Mononuclear cell (primary cell): ENCODE data around the gene ARFGAP3. TPM values are rescaled to one million over a fixed set of nuclear protein-coding genes. Genes with fewer than 3 reads are reported as not detected.

Experiments used
- H3K27me3 ChIP-seq: 2 replicates; pipeline ENCODE4 v1.6.0; 2011; ENCODE audit warnings: low read length, control low read depth; ENCODE audit not compliant: insufficient read depth
- H3K4me1 ChIP-seq: 2 replicates; pipeline ENCODE4 v1.5.1; 2011; ENCODE audit warnings: mild to moderate bottlenecking, low read length, control low read depth; ENCODE audit not compliant: insufficient read depth
- H3K4me3 ChIP-seq: 2 replicates; pipeline ENCODE4 v1.5.1; 2011; ENCODE audit warnings: mild to moderate bottlenecking, low read length, moderate library complexity
- H3K9me3 ChIP-seq: 2 replicates; pipeline ENCODE4 v1.5.1; 2011; ENCODE audit warnings: low read depth, mild to moderate bottlenecking, control low read depth, low read length
- total RNA-seq: library from RNA; depleted of rRNA; stranded (reverse); fragments of >200 nt; gene quantifications from one replicate; pipeline ENCODE4 v1.2.3, GENCODE V29; 2012

ARFGAP3 gene
- total RNA-seq, 1 donor = 39.9 TPM

- Histone ChIP-seq H3K4me3 (no peak overlapping the region), H3K27me3 (no peaks in the 10 kb centered on the region), H3K4me1 (no peaks in the 10 kb centered on the region), H3K9me3 (no peaks in the 10 kb centered on the region)
Observed at GRCh38 chr22:42877158-42877557, 20.1 kb upstream of the ARFGAP3 start.

GRCh38 chr22:42876041-42876440 is 19.0 kb upstream of the ARFGAP3 start:
- no peaks in the 10 kb centered on the region for H3K9me3 ChIP-seq
- H3K4me3 ChIP-seq = no peak overlapping the region
- H3K4me1 ChIP-seq = no peaks in the 10 kb centered on the region
- H3K27me3 ChIP-seq = no peaks in the 10 kb centered on the region

GRCh38 chr22:42874010-42874409 is 16.9 kb upstream of the ARFGAP3 start:
- H3K9me3 ChIP-seq = no peaks in the 10 kb centered on the region
- H3K4me3 ChIP-seq = no peak overlapping the region
- no peaks in the 10 kb centered on the region for H3K4me1 ChIP-seq
- no peaks in the 10 kb centered on the region for H3K27me3 ChIP-seq

GRCh38 chr22:42873356-42873755 is 16.3 kb upstream of the ARFGAP3 start:
- H3K4me1 ChIP-seq = no peaks in the 10 kb centered on the region
- H3K4me3 ChIP-seq = no peak overlapping the region
- H3K27me3 ChIP-seq = no peaks in the 10 kb centered on the region
- H3K9me3 ChIP-seq = no peaks in the 10 kb centered on the region

- H3K4me1 ChIP-seq = no peaks in the 10 kb centered on the region
- no peaks in the 10 kb centered on the region for H3K27me3 ChIP-seq
- no peak overlapping the region for H3K4me3 ChIP-seq
- H3K9me3 ChIP-seq = no peaks in the 10 kb centered on the region
Observed at GRCh38 chr22:42872821-42873220, 15.7 kb upstream of the ARFGAP3 start.

- no peaks in the 10 kb centered on the region for H3K27me3 ChIP-seq
- H3K9me3 ChIP-seq = no peaks in the 10 kb centered on the region
- H3K4me1 ChIP-seq = no peaks in the 10 kb centered on the region
- H3K4me3 ChIP-seq = no peak overlapping the region
Observed at GRCh38 chr22:42871146-42872050, 14.3 kb upstream of the ARFGAP3 start.

GRCh38 chr22:42869888-42870480 is 12.9 kb upstream of the ARFGAP3 start:
- no peaks in the 10 kb centered on the region for H3K4me1 ChIP-seq
- no peaks in the 10 kb centered on the region for H3K27me3 ChIP-seq
- H3K4me3 ChIP-seq = no peak overlapping the region
- H3K9me3 ChIP-seq = no peaks in the 10 kb centered on the region

GRCh38 chr22:42869463-42869862 is 12.4 kb upstream of the ARFGAP3 start:
- peaks cover 4% of the 10 kb centered on the region for H3K4me1 ChIP-seq
- H3K9me3 ChIP-seq = no peaks in the 10 kb centered on the region
- no peaks in the 10 kb centered on the region for H3K27me3 ChIP-seq
- no peak overlapping the region for H3K4me3 ChIP-seq

- peaks cover 8% of the 10 kb centered on the region for H3K4me1 ChIP-seq
- no peak overlapping the region for H3K4me3 ChIP-seq
- H3K9me3 ChIP-seq = no peaks in the 10 kb centered on the region
Observed at GRCh38 chr22:42868751-42869251, 11.7 kb upstream of the ARFGAP3 start.

GRCh38 chr22:42866100-42866499 is 9.0 kb upstream of the ARFGAP3 start:
- Histone ChIP-seq H3K4me1 (peaks cover 20% of the 10 kb centered on the region), H3K4me3 (no peak overlapping the region), H3K27me3 (no peaks in the 10 kb centered on the region), H3K9me3 (no peaks in the 10 kb centered on the region)

More at GRCh38 chr22:42868751-42869251, 11.7 kb upstream of the ARFGAP3 start:
- no peaks in the 10 kb centered on the region for H3K27me3 ChIP-seq

GRCh38 chr22:42865536-42865935 is 8.5 kb upstream of the ARFGAP3 start:
- H3K27me3 ChIP-seq = no peaks in the 10 kb centered on the region
- no peak overlapping the region for H3K4me3 ChIP-seq
- peaks cover 24% of the 10 kb centered on the region for H3K4me1 ChIP-seq
- H3K9me3 ChIP-seq = no peaks in the 10 kb centered on the region

- Histone ChIP-seq H3K4me3 (no peak overlapping the region), H3K27me3 (no peaks in the 10 kb centered on the region), H3K4me1 (peaks cover 27% of the 10 kb centered on the region), H3K9me3 (no peaks in the 10 kb centered on the region)
Observed at GRCh38 chr22:42863349-42863961, 6.4 kb upstream of the ARFGAP3 start.

GRCh38 chr22:42862045-42862734 is 5.1 kb upstream of the ARFGAP3 start:
- no peaks in the 10 kb centered on the region for H3K9me3 ChIP-seq
- H3K4me1 ChIP-seq = peaks cover 38% of the 10 kb centered on the region
- H3K27me3 ChIP-seq = no peaks in the 10 kb centered on the region
- H3K4me3 ChIP-seq = no peak overlapping the region

GRCh38 chr22:42860968-42861367 is 3.9 kb upstream of the ARFGAP3 start:
- Histone ChIP-seq H3K4me1 (peaks cover 41% of the 10 kb centered on the region), H3K27me3 (no peaks in the 10 kb centered on the region), H3K4me3 (no peak overlapping the region), H3K9me3 (no peaks in the 10 kb centered on the region)
